Trophoblast cell (in vitro differentiated cells and primary cell): ENCODE data around the gene HES5.
"Not testable (repeated sequence)": the region's sequence is repeated elsewhere in the genome, so short reads cannot be mapped to it uniquely, and the experiment has no call there.

Experiments
- DNase-seq, 2 donors: peaks; one replicate each; pipeline ENCODE4 v3.0.0-alpha.2; 2016
- H2AFZ ChIP-seq: 2 replicates; pipeline ENCODE4 v1.6.1; 2013; ENCODE audit warnings: low read length, moderate library complexity, mild to moderate bottlenecking; ENCODE audit not compliant: insufficient read depth, poor library complexity
- H2AK5ac ChIP-seq: 2 replicates; pipeline ENCODE4 v1.6.1; 2013; ENCODE audit warnings: mild to moderate bottlenecking, low read length
- H2BK120ac ChIP-seq: 2 replicates; pipeline ENCODE4 v1.6.1; 2013; ENCODE audit warnings: low read length, mild to moderate bottlenecking, moderate library complexity; ENCODE audit not compliant: insufficient read depth, poor library complexity
- H2BK12ac ChIP-seq: 2 replicates; pipeline ENCODE4 v1.6.1; 2013; ENCODE audit warnings: mild to moderate bottlenecking, low read length, moderate library complexity
- H2BK5ac ChIP-seq: 2 replicates; pipeline ENCODE4 v1.6.1; 2013; ENCODE audit warnings: low read length, low read depth, moderate library complexity, mild to moderate bottlenecking; ENCODE audit not compliant: poor library complexity
- H3K14ac ChIP-seq: 2 replicates; pipeline ENCODE4 v1.6.1; 2013; ENCODE audit warnings: mild to moderate bottlenecking, low read length
- H3K18ac ChIP-seq: 2 replicates; pipeline ENCODE4 v1.6.1; 2013; ENCODE audit warnings: mild to moderate bottlenecking, low read length
- H3K23ac ChIP-seq: 2 replicates; pipeline ENCODE4 v1.6.1; 2013; ENCODE audit warnings: low read length
- H3K27ac ChIP-seq: 2 replicates; pipeline ENCODE4 v1.5.1; 2013; ENCODE audit warnings: low read depth, mild to moderate bottlenecking, inconsistent platforms, low read length, moderate library complexity
- H3K27me3 ChIP-seq: 2 replicates; pipeline ENCODE4 v1.6.1; 2013; ENCODE audit warnings: inconsistent platforms, mild to moderate bottlenecking, low read length, moderate library complexity; ENCODE audit not compliant: insufficient read depth
- H3K36me3 ChIP-seq, 2 experiments: 1 replicate in 1 of 2; 2 replicates in 1 of 2; pipeline ENCODE4 v1.6.1; 2013; ENCODE audit warnings: low read length in 2 of 2, mild to moderate bottlenecking in 2 of 2, moderate library complexity in 1 of 2; ENCODE audit not compliant: insufficient read depth in 2 of 2, control insufficient read depth in 1 of 2
- H3K4ac ChIP-seq: 2 replicates; pipeline ENCODE4 v1.6.1; 2013; ENCODE audit warnings: low read depth, mild to moderate bottlenecking, low read length, moderate library complexity
- H3K4me1 ChIP-seq, 2 experiments: 1 replicate in 1 of 2; 2 replicates in 1 of 2; pipeline ENCODE4 v1.6.1; 2013; ENCODE audit warnings: low read length in 2 of 2, mild to moderate bottlenecking in 2 of 2, moderate library complexity in 1 of 2; ENCODE audit not compliant: insufficient read depth in 2 of 2, control insufficient read depth in 1 of 2
- H3K4me2 ChIP-seq: 2 replicates; pipeline ENCODE4 v1.6.1; 2013; ENCODE audit warnings: inconsistent platforms, mild to moderate bottlenecking, low read length, moderate library complexity
- H3K4me3 ChIP-seq: 2 replicates; pipeline ENCODE4 v1.5.1; 2013; ENCODE audit warnings: mild to moderate bottlenecking, low read depth, low read length, inconsistent platforms
- H3K79me1 ChIP-seq: one replicate; pipeline ENCODE4 v1.6.1; 2013; ENCODE audit warnings: low read length
- H3K79me2 ChIP-seq: 2 replicates; pipeline ENCODE4 v1.6.1; 2013; ENCODE audit warnings: low read length, mild to moderate bottlenecking; ENCODE audit not compliant: control insufficient read depth, insufficient read depth, poor library complexity
- H3K9ac ChIP-seq: 2 replicates; pipeline ENCODE4 v1.6.1; 2013; ENCODE audit warnings: mild to moderate bottlenecking, low read length
- H3K9me3 ChIP-seq: 2 replicates; pipeline ENCODE4 v1.6.1; 2013; ENCODE audit warnings: low read depth, mild to moderate bottlenecking, control low read depth, inconsistent platforms, low read length; ENCODE audit not compliant: insufficient read depth
- H4K12ac ChIP-seq: 2 replicates; pipeline ENCODE4 v1.6.1; 2013; ENCODE audit warnings: low read depth, mild to moderate bottlenecking, low read length, moderate library complexity
- H4K8ac ChIP-seq: 2 replicates; pipeline ENCODE4 v1.6.1; 2013; ENCODE audit warnings: low read depth, mild to moderate bottlenecking, low read length, moderate library complexity
- H4K91ac ChIP-seq: one replicate; pipeline ENCODE4 v1.6.1; 2013; ENCODE audit warnings: low read depth, mild to moderate bottlenecking, low read length, moderate library complexity
- WGBS: extraction: QIAGEN DNeasy Blood & Tissue Kit; methylation state at CpG from one replicate; pipeline ENCODE4 v1.1.7; 2013; ENCODE audit warnings: missing lambda C conversion rate; ENCODE audit not compliant: insufficient read length, insufficient coverage; ENCODE audit errors: extremely low coverage; 5-methylcytosine and 5-hydroxymethylcytosine counted together

HES5 gene

DNA sequence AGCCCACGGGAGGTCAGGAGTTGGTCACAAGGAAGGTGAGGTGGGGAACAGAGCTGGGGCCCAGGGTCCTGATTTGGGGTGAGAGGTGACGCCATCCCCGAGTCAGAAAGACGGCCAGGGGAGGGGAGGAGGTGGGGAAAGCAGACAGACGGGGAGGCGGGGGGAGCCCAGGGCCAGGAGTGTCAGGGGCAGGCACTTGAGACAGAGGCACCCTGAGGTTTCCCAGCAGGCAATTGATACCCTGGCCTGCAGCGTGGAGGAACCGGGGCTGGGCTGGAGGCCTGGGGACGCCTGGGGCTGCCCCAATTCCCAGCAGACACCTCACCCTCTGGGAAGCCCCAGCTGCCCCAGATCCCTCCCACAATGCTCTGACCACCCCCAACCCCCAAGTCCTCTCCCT, 23.0 kb upstream of the HES5 start:
- not testable (repeated sequence) for H3K27me3 ChIP-seq, H2AK5ac ChIP-seq, H3K36me3 ChIP-seq, H3K9ac ChIP-seq, H3K4me3 ChIP-seq, H3K9me3 ChIP-seq, H3K23ac ChIP-seq, H3K18ac ChIP-seq, H3K79me1 ChIP-seq, H4K12ac ChIP-seq, H2BK120ac ChIP-seq, H3K4ac ChIP-seq, H2BK5ac ChIP-seq, H3K79me2 ChIP-seq, H2AFZ ChIP-seq, H3K4me2 ChIP-seq, H3K27ac ChIP-seq, H2BK12ac ChIP-seq, H3K4me1 ChIP-seq, DNase-seq, H4K8ac ChIP-seq, H4K91ac ChIP-seq, H3K14ac ChIP-seq
- no CpG with 5 or more reads among the region's 9 CpGs for WGBS

DNA sequence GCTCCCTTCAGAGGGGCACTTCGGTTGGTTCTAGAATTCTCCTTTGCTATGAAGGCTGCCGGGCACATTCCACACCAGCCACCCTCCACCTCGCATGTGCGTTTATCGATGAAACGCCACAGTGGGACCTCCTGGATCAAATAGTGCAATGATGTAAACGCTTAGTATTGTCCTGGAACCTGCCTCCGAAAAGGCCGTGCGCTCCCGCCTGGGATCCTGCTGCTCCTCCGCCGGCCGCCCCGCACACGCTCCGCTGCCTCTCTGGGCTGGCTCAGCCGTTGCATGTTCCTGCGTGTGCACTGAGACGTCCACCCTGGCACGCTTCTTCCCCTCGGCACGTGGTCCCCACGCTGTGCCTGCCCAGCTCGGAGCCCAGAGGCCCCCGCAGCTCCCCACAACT, 22.1 kb upstream of the HES5 start:
- Histone ChIP-seq H3K36me3 (no peaks in the 10 kb centered on the region), H3K9ac (no peak overlapping the region), H3K4me1 (peaks cover 2 to 6% of the 10 kb centered on the region in 2 experiments), H2BK12ac (no peak overlapping the region), H3K4me3 (no peak overlapping the region), H3K9me3 (no peaks in the 10 kb centered on the region), H3K79me2 (no peaks in the 10 kb centered on the region), H4K91ac (no peak overlapping the region), H2BK5ac (no peak overlapping the region), H3K4me2 (no peak overlapping the region), H3K4ac (no peak overlapping the region), H3K14ac (no peak overlapping the region), H3K79me1 (no peaks in the 10 kb centered on the region), H2BK120ac (no peak overlapping the region), H4K12ac (no peak overlapping the region), H3K18ac (no peak overlapping the region), H4K8ac (no peak overlapping the region), H3K27ac (no peak overlapping the region), H3K27me3 (no peaks in the 10 kb centered on the region), H3K23ac (no peak overlapping the region), H2AFZ (no peak overlapping the region), H2AK5ac (no peak overlapping the region)
- DNase-seq = no peak
- WGBS = no CpG with 5 or more reads among the region's 26 CpGs

DNA sequence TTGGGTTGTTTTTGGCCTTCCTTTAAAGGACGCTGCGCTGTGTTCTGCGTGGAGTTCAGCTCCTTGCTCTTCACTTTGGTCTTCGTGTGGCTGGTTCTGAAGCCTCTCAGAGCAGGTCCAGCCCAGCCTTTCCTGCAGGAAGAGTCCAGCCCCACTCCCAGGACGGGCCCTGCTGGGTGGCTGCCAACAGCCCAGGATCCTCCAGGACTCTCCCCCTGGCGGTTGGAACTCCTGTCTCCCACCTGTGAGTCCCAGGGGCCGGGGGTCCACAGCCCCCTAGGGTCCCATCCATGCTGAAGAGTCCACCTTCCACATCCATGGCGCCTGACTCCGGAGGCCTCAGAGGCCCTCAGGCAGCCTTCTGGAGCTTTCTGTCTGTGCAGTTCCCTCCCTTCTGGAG, 21.5 kb upstream of the HES5 start:
- peaks cover 8 to 12% of the 10 kb centered on the region in 2 experiments for H3K4me1 ChIP-seq
- WGBS = no CpG with 5 or more reads among the region's 9 CpGs
- not testable (repeated sequence) for H2BK12ac ChIP-seq, H3K18ac ChIP-seq, H3K23ac ChIP-seq, H3K36me3 ChIP-seq, H3K4me3 ChIP-seq, H3K4ac ChIP-seq, H3K79me1 ChIP-seq, H3K9ac ChIP-seq, DNase-seq, H4K91ac ChIP-seq, H3K9me3 ChIP-seq, H2AK5ac ChIP-seq, H2BK120ac ChIP-seq, H3K4me2 ChIP-seq, H4K12ac ChIP-seq, H3K14ac ChIP-seq, H3K79me2 ChIP-seq, H2BK5ac ChIP-seq, H4K8ac ChIP-seq, H3K27me3 ChIP-seq, H2AFZ ChIP-seq, H3K27ac ChIP-seq

DNA sequence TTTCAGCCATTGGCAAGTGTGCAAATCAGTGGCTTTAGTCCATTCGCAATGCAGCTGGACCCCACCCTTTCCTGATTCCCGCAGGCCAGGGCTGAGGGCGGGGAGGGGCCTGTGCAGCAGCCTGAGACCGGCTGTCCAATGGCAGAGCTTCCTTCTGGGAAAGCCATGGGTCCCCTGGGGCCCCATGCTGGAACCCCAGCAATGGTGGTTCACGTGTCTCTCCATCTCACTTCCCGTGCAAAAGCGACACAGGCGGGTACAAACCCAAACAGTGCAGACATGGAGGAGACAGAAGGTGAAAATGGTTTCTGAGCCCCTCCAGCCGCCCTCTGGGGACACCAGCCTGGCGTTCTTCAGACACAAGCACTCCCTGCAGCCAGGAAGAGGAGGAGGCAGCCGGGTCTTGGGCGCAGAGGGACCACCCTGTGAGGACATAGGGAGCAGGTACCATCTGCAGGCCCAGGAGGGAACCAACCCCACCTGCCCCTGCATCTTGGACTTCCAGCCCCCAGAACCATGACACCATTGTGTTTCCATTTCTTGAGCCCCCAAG, 20.3 kb upstream of the HES5 start:
- H3K79me2 ChIP-seq, H3K27ac ChIP-seq, H3K36me3 ChIP-seq, H3K18ac ChIP-seq, H3K9ac ChIP-seq, H4K91ac ChIP-seq, H4K12ac ChIP-seq, H3K79me1 ChIP-seq, H3K23ac ChIP-seq, H2BK12ac ChIP-seq, H3K4me3 ChIP-seq, H2AK5ac ChIP-seq, H3K14ac ChIP-seq, H3K4me2 ChIP-seq, DNase-seq, H2BK5ac ChIP-seq, H3K27me3 ChIP-seq, H3K9me3 ChIP-seq, H3K4ac ChIP-seq, H4K8ac ChIP-seq, H2AFZ ChIP-seq, H2BK120ac ChIP-seq: not testable (repeated sequence)
- WGBS = no CpG with 5 or more reads among the region's 12 CpGs
- peaks cover 13 to 17% of the 10 kb centered on the region in 2 experiments for H3K4me1 ChIP-seq
